ENCODE data around the gene XPO4. TPM values are rescaled to one million over a fixed set of nuclear protein-coding genes. Genes with fewer than 3 reads are reported as not detected.
A peak's percentile ranks its signal among the peaks of the same experiment; 100 is the strongest.

Gene XPO4
- total and polyA plus RNA-seq, 4 donors: 2.5 to 12.5 (median 7.5) TPM

DNA sequence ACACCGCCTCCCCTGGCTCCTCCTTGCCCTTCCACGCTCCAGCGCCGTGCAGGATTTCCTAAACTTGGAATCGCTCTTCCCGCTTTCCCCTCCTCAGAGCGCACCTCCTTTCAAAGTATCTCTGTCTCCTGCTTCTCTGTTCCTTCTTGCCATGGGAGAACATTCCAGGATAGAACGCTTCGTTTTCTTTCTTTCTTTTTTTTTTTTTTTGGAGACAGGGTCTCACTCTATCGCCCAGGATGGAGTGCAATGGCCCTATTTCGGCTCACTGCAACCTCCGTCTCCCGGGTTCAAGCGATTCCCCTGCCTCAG lies 574 bp upstream of the XPO4 start:
- DNase-seq (ENCODE audit: low spot score): no peak
- TF ChIP-seq, protein P1, sequence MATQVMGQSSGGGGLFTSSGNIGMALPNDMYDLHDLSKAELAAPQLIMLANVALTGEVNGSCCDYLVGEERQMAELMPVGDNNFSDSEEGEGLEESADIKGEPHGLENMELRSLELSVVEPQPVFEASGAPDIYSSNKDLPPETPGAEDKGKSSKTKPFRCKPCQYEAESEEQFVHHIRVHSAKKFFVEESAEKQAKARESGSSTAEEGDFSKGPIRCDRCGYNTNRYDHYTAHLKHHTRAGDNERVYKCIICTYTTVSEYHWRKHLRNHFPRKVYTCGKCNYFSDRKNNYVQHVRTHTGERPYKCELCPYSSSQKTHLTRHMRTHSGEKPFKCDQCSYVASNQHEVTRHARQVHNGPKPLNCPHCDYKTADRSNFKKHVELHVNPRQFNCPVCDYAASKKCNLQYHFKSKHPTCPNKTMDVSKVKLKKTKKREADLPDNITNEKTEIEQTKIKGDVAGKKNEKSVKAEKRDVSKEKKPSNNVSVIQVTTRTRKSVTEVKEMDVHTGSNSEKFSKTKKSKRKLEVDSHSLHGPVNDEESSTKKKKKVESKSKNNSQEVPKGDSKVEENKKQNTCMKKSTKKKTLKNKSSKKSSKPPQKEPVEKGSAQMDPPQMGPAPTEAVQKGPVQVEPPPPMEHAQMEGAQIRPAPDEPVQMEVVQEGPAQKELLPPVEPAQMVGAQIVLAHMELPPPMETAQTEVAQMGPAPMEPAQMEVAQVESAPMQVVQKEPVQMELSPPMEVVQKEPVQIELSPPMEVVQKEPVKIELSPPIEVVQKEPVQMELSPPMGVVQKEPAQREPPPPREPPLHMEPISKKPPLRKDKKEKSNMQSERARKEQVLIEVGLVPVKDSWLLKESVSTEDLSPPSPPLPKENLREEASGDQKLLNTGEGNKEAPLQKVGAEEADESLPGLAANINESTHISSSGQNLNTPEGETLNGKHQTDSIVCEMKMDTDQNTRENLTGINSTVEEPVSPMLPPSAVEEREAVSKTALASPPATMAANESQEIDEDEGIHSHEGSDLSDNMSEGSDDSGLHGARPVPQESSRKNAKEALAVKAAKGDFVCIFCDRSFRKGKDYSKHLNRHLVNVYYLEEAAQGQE (IDR thresholded peaks at IDR 0.05): no peak

DNA sequence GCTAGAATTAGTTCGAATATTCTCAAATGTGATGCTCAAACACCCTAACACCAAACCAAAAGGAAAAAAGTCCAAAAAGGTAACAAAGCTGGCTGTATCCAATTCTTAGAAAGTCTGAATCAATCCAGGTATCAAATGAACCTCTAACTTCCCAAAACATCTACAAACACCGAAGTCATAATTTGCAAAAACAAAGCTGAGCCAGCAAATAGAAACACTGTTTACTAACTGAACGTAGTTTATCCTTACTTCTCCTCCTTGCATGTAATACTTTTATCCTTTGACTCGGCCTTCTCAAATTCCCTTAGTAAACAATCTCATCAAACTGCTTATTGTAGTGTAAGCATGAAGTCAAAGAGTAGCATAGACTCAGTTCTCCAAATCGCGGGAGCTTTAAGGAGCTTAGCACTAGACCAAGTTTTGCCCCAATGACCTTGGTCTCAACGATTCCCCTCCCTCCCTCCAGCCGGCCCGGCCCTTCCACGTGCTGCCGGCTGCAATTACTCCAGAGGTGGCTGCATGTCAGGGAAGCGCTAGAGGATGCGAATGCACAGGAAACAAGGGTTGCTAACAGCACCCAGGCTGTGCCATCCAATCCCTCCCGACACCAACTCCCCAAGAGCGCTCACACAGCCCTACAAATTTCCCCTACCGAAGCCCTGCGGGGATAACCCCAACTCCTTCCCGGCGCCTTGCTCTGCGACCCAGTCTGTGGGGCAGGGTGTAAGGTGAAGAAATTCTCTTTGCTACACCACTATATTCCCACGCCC lies 693 bp downstream of the XPO4 start:
- H3K36me3 ChIP-seq (ENCODE audit: control insufficient read depth in 4 of 4, insufficient read depth in 3 of 4, low read depth in 1 of 4, low read length in 3 of 4): peaks cover 0 to 2% (median 0%) of the 10 kb centered on the region in 4 donors
- peak overlapping the region; percentile 48 to 64 for H3K9ac ChIP-seq (ENCODE audit: low read depth in 1 of 2, low read length in 2 of 2)
- peak; percentile 56 for DNase-seq (ENCODE audit: low spot score)
- peak overlapping the region; percentile 84 to 87 for H3K27ac ChIP-seq (ENCODE audit: low read depth in 1 of 2, low read length in 2 of 2)
- no peaks in the 10 kb centered on the region for H3K9me3 ChIP-seq (ENCODE audit: control insufficient read depth in 4 of 4, low read length in 3 of 4)
- peaks cover 5 to 16% (median 10%) of the 10 kb centered on the region in 4 donors for H3K4me1 ChIP-seq (ENCODE audit: control insufficient read depth in 4 of 4, insufficient read depth in 4 of 4, low read length in 3 of 4)
- no peaks in the 10 kb centered on the region for H3K27me3 ChIP-seq (ENCODE audit: control insufficient read depth in 4 of 4, insufficient read depth in 4 of 4, low read length in 3 of 4)
- TF ChIP-seq, protein P2, sequence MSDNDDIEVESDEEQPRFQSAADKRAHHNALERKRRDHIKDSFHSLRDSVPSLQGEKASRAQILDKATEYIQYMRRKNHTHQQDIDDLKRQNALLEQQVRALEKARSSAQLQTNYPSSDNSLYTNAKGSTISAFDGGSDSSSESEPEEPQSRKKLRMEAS (IDR thresholded peaks at IDR 0.05): peak; percentile 75
- no peak for TF ChIP-seq EGR1 (IDR thresholded peaks at IDR 0.05; ENCODE audit: low read depth in 2 of 2)
- TF ChIP-seq, protein P3, sequence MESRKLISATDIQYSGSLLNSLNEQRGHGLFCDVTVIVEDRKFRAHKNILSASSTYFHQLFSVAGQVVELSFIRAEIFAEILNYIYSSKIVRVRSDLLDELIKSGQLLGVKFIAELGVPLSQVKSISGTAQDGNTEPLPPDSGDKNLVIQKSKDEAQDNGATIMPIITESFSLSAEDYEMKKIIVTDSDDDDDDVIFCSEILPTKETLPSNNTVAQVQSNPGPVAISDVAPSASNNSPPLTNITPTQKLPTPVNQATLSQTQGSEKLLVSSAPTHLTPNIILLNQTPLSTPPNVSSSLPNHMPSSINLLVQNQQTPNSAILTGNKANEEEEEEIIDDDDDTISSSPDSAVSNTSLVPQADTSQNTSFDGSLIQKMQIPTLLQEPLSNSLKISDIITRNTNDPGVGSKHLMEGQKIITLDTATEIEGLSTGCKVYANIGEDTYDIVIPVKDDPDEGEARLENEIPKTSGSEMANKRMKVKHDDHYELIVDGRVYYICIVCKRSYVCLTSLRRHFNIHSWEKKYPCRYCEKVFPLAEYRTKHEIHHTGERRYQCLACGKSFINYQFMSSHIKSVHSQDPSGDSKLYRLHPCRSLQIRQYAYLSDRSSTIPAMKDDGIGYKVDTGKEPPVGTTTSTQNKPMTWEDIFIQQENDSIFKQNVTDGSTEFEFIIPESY (IDR thresholded peaks at IDR 0.05): peak; percentile 21
- 3% methylated on average over 21 of the region's 21 CpGs for WGBS
- peak overlapping the region; percentile 74 to 94 (median 93) for H3K4me3 ChIP-seq (ENCODE audit: low read depth in 1 of 3, low read length in 3 of 3)

More for the DNA sequence above, 574 bp upstream of the XPO4 start:
- Histone ChIP-seq H3K27me3 (ENCODE audit: control insufficient read depth in 4 of 4, insufficient read depth in 4 of 4, low read length in 3 of 4) (no peaks in the 10 kb centered on the region), H3K4me3 (ENCODE audit: low read depth in 1 of 3, low read length in 3 of 3) (peak overlapping the region; percentile 57 to 94 (median 74)), H3K4me1 (ENCODE audit: control insufficient read depth in 4 of 4, insufficient read depth in 4 of 4, low read length in 3 of 4) (peaks cover 2 to 16% (median 10%) of the 10 kb centered on the region in 4 donors), H3K36me3 (ENCODE audit: control insufficient read depth in 4 of 4, insufficient read depth in 3 of 4, low read depth in 1 of 4, low read length in 3 of 4) (peaks cover 0 to 2% (median 0%) of the 10 kb centered on the region in 4 donors), H3K27ac (ENCODE audit: low read depth in 1 of 2, low read length in 2 of 2) (peak overlapping the region in 1 of 2 donors; percentile 84), H3K9me3 (ENCODE audit: control insufficient read depth in 4 of 4, low read length in 3 of 4) (no peaks in the 10 kb centered on the region), H3K9ac (ENCODE audit: low read depth in 1 of 2, low read length in 2 of 2) (peak overlapping the region in 1 of 2 donors; percentile 71)
- 26% methylated on average over 14 of the region's 14 CpGs for WGBS

DNA sequence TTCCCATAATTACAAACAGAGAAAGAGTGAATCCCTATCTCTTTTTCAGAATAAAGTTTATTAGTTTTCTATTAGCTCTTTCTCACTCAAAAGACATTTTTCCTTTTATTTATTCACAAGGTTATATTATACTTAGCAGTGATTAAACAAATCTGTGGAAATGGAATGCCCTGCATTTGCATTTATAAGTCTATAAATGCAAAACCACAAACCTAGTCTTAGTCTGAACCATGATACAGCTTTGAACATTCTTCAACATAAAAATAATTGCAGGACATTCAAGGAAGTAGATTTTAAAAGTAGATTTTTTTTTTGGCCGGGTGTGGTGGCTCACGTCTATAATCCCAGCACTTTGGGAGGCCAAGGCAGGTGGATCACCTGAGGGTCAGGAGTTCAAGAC lies 8.3 kb downstream of the XPO4 start:
- no peak overlapping the region for H3K9ac ChIP-seq (ENCODE audit: low read depth in 1 of 2, low read length in 2 of 2)
- peaks cover 0 to 3% (median 0%) of the 10 kb centered on the region in 4 donors for H3K4me1 ChIP-seq (ENCODE audit: control insufficient read depth in 4 of 4, insufficient read depth in 4 of 4, low read length in 3 of 4)
- no peaks in the 10 kb centered on the region for H3K9me3 ChIP-seq (ENCODE audit: control insufficient read depth in 4 of 4, low read length in 3 of 4)
- H3K4me3 ChIP-seq (ENCODE audit: low read depth in 1 of 3, low read length in 3 of 3): no peak overlapping the region
- H3K27me3 ChIP-seq (ENCODE audit: control insufficient read depth in 4 of 4, insufficient read depth in 4 of 4, low read length in 3 of 4): no peaks in the 10 kb centered on the region
- DNase-seq (ENCODE audit: low spot score): no peak
- WGBS: 91% methylated on average over 2 of the region's 2 CpGs
- peaks cover 0 to 2% (median 0%) of the 10 kb centered on the region in 4 donors for H3K36me3 ChIP-seq (ENCODE audit: control insufficient read depth in 4 of 4, insufficient read depth in 3 of 4, low read depth in 1 of 4, low read length in 3 of 4)
- no peak overlapping the region for H3K27ac ChIP-seq (ENCODE audit: low read depth in 1 of 2, low read length in 2 of 2)
- TF ChIP-seq SP1 (IDR thresholded peaks at IDR 0.05) (no peak), FOXA2 (IDR thresholded peaks at IDR 0.05) (no peak), JUND (IDR thresholded peaks at IDR 0.05) (no peak), EGR1 (IDR thresholded peaks at IDR 0.05; ENCODE audit: low read depth in 2 of 2) (no peak), TAF1 (conservative IDR thresholded peaks at IDR 0.05) (no peak), FOXA1 (IDR thresholded peaks at IDR 0.05) (no peak), RXRA (IDR thresholded peaks at IDR 0.05) (no peak), YY1 (IDR thresholded peaks at IDR 0.05) (no peak), HNF4G (IDR thresholded peaks at IDR 0.05) (no peak), NR2F2 (IDR thresholded peaks at IDR 0.05) (no peak), GABPA (IDR thresholded peaks at IDR 0.05 in 1 of 2, conservative IDR thresholded peaks at IDR 0.05 in 1 of 2) (no peak), HNF4A (conservative IDR thresholded peaks at IDR 0.05) (no peak)
- TF ChIP-seq, protein P4, sequence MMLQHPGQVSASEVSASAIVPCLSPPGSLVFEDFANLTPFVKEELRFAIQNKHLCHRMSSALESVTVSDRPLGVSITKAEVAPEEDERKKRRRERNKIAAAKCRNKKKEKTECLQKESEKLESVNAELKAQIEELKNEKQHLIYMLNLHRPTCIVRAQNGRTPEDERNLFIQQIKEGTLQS (IDR thresholded peaks at IDR 0.05): no peak
- TF ChIP-seq, protein P5, sequence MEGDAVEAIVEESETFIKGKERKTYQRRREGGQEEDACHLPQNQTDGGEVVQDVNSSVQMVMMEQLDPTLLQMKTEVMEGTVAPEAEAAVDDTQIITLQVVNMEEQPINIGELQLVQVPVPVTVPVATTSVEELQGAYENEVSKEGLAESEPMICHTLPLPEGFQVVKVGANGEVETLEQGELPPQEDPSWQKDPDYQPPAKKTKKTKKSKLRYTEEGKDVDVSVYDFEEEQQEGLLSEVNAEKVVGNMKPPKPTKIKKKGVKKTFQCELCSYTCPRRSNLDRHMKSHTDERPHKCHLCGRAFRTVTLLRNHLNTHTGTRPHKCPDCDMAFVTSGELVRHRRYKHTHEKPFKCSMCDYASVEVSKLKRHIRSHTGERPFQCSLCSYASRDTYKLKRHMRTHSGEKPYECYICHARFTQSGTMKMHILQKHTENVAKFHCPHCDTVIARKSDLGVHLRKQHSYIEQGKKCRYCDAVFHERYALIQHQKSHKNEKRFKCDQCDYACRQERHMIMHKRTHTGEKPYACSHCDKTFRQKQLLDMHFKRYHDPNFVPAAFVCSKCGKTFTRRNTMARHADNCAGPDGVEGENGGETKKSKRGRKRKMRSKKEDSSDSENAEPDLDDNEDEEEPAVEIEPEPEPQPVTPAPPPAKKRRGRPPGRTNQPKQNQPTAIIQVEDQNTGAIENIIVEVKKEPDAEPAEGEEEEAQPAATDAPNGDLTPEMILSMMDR (IDR thresholded peaks at IDR 0.05; ENCODE audit: low read depth, low read length, missing input control): no peak
- TF ChIP-seq, protein P3 (IDR thresholded peaks at IDR 0.05): no peak
